ENCODE results near the gene TAS2R43. TPM values are rescaled to one million over a fixed set of nuclear protein-coding genes. Genes with fewer than 3 reads are reported as not detected.
"Not testable (repeated sequence)": the region's sequence is repeated elsewhere in the genome, so short reads cannot be mapped to it uniquely, and the experiment has no call there.

The TAS2R43 gene
- total and polyA plus RNA-seq, 4 donors = 0.42 to 10.8 (median 2.0) TPM

DNA sequence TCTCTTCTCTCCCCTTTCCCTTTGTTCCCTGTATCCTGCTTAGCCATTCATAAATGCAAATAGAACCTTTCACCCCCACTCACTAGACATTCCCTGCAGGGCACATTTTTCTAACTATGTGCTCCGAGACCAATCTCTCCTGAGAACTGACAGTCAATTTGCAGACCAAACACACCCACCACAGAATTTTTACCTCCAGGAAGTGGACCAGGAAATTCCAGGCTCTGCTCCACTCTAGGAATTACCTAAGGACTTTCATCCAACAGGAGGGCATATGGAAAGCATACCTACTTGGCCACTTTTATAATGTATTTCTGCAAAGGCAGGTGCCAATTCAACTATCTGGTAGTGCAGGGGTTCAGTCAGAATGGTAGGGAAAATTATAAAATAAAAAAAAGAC is 21.1 kb downstream of the TAS2R43 start:
- Histone ChIP-seq H3K36me3 (ENCODE audit: control insufficient read depth, insufficient read depth, low read length) (no peaks in the 10 kb centered on the region), H3K27ac (ENCODE audit: low read depth, low read length) (no peak overlapping the region), H3K9me3 (ENCODE audit: control insufficient read depth, insufficient read depth, low read length) (no peaks in the 10 kb centered on the region), H3K4me1 (ENCODE audit: control insufficient read depth, insufficient read depth, low read length) (no peaks in the 10 kb centered on the region), H3K27me3 (ENCODE audit: control insufficient read depth, insufficient read depth, low read length) (no peaks in the 10 kb centered on the region), H3K4me3 (ENCODE audit: low read depth, low read length) (no peak overlapping the region)
- no peak for DNase-seq (ENCODE audit: low read depth in 4 of 6, low spot score in 6 of 6)
- 60% methylated on average over 1 of the region's 1 CpG for WGBS (ENCODE audit: insufficient coverage)

DNA sequence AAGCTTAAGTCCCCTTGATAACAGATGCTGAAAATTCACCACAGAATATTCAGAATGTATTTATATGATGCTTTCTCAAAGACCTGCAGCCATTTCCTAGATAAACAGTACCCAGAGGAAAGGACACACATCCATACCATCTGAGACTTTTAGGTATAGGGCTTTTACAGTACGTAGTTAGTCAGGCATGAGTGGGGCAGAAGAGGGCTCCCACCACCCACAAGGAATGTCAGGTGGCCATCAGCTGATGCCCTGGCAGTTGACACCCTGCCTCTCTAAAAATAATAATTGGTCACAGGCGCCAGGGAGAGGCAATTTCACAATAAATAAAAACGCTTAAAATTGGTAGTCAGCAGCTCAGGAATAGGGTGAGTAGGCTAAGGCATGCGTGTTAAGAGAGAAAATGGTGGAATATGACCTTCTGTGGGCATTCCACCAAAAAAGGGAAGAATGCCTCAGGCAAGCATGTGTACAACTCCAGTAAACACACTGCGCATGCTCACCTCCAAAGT is 22.2 kb downstream of the TAS2R43 start:
- Histone ChIP-seq H3K9me3 (ENCODE audit: control insufficient read depth, insufficient read depth, low read length) (no peaks in the 10 kb centered on the region), H3K27me3 (ENCODE audit: control insufficient read depth, insufficient read depth, low read length) (no peaks in the 10 kb centered on the region), H3K4me1 (ENCODE audit: control insufficient read depth, insufficient read depth, low read length) (no peaks in the 10 kb centered on the region), H3K36me3 (ENCODE audit: control insufficient read depth, insufficient read depth, low read length) (no peaks in the 10 kb centered on the region), H3K27ac (ENCODE audit: low read depth, low read length) (no peak overlapping the region), H3K4me3 (ENCODE audit: low read depth, low read length) (no peak overlapping the region)
- DNase-seq (ENCODE audit: low read depth in 4 of 6, low spot score in 6 of 6) = no peak
- WGBS (ENCODE audit: insufficient coverage) = 98% methylated on average over 4 of the region's 5 CpGs

DNA sequence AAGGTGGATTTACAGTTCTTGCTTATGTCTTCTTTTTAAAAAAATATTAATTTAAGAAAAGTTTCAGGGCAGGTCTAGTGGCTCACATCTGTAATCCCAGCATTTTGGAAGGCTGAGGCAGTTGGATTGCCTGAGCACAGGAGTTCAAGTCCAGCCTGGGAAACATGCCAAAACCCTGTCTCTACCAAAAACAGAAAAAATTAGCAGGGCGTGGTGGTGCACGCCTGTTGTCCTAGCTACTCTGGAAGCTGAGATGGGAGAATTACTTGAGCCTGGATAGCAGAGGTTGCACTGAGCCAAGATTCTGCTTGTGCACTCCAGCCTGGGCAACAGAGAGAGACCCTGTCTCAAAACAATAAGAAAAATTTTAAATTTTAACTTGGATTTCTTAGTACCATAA is 24.6 kb downstream of the TAS2R43 start:
- Histone ChIP-seq H3K36me3 (ENCODE audit: control insufficient read depth, insufficient read depth, low read length) (no peaks in the 10 kb centered on the region), H3K4me1 (ENCODE audit: control insufficient read depth, insufficient read depth, low read length) (no peaks in the 10 kb centered on the region), H3K9me3 (ENCODE audit: control insufficient read depth, insufficient read depth, low read length) (no peaks in the 10 kb centered on the region), H3K27ac (ENCODE audit: low read depth, low read length) (no peak overlapping the region), H3K4me3 (ENCODE audit: low read depth, low read length) (no peak overlapping the region), H3K27me3 (ENCODE audit: control insufficient read depth, insufficient read depth, low read length) (no peaks in the 10 kb centered on the region)
- peak in 3 of 6 donors; percentile 2 to 57 (median 19) for DNase-seq (ENCODE audit: low read depth in 4 of 6, low spot score in 6 of 6)
- 60% methylated on average over 2 of the region's 2 CpGs for WGBS (ENCODE audit: insufficient coverage)

DNA sequence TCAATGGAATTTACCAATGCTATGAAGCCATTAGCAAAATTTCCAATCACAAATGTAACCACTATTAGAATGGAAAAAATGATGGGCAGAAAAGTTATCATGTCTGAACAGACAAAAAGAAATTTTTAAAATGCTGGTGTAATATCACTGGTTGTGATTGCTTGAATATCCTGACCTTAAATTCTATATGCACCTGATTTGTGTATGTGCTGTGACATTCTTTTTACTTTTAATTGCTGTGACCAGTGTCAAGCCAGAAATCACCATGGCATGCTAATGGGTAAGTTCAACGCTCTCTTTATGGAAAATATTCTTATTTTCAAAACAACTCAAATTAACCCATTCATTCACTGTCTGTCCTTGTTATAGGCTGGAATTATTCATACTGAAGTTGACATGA is 29.9 kb downstream of the TAS2R43 start, which contains the start of gene TAS2R46:
Gene TAS2R46, minus strand, starts transcription at position 101 of the 400 bp plus-strand sequence. Its CDS starts 0 bp downstream, at position 101.
- not testable (repeated sequence) for H3K9me3 ChIP-seq (ENCODE audit: control insufficient read depth, insufficient read depth, low read length); H3K36me3 ChIP-seq (ENCODE audit: control insufficient read depth, insufficient read depth, low read length); H3K4me3 ChIP-seq (ENCODE audit: low read depth, low read length); H3K27me3 ChIP-seq (ENCODE audit: control insufficient read depth, insufficient read depth, low read length); H3K27ac ChIP-seq (ENCODE audit: low read depth, low read length); DNase-seq (ENCODE audit: low read depth in 4 of 6, low spot score in 6 of 6); H3K4me1 ChIP-seq (ENCODE audit: control insufficient read depth, insufficient read depth, low read length)
- no CpG with 5 or more reads among the region's 1 CpG for WGBS (ENCODE audit: insufficient coverage)

DNA sequence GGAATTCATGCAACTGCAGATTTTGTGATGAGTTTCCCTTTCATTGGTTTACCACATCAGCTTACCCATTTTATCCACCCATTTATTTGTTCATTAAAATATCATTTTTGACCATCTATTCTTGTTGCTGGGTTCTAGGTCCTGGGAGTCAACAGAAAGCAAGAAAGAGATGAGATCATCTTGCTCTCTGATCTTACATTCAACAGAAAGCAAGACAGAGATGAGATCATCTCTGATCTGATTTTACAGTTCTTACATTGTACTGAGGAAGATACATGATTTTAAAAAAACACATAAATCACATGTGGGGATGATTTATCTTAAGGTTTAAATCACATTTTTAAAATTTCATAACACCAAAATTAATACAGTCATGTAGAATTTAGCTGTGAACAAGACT is 32.3 kb downstream of the TAS2R43 start:
- no peaks in the 10 kb centered on the region for H3K27me3 ChIP-seq (ENCODE audit: control insufficient read depth, insufficient read depth, low read length)
- no peak overlapping the region for H3K4me3 ChIP-seq (ENCODE audit: low read depth, low read length)
- DNase-seq (ENCODE audit: low read depth in 4 of 6, low spot score in 6 of 6) = no peak
- H3K9me3 ChIP-seq (ENCODE audit: control insufficient read depth, insufficient read depth, low read length) = no peaks in the 10 kb centered on the region
- no peaks in the 10 kb centered on the region for H3K36me3 ChIP-seq (ENCODE audit: control insufficient read depth, insufficient read depth, low read length)
- H3K4me1 ChIP-seq (ENCODE audit: control insufficient read depth, insufficient read depth, low read length) = no peaks in the 10 kb centered on the region
- no peak overlapping the region for H3K27ac ChIP-seq (ENCODE audit: low read depth, low read length)

DNA sequence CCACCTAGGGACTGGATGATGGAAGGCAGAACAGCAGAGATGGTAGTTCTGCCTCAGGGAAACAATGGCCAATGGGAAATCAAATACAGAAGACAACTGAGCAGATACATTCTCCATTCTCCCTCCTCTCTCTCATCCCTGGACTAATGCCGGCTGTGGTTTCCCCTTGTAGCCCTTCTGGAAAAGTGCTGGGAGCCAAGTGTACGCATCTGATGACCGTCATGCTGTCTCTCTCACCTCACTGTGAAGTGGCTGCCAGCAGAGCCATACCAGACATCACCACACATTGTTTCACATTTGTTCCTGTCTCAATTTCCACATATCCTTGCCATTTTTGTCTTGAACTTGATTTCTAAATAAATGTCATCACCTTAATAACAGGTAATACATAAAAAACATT is 33.1 kb downstream of the TAS2R43 start:
- no peaks in the 10 kb centered on the region for H3K9me3 ChIP-seq (ENCODE audit: control insufficient read depth, insufficient read depth, low read length)
- DNase-seq (ENCODE audit: low read depth in 4 of 6, low spot score in 6 of 6) = no peak
- no peaks in the 10 kb centered on the region for H3K27me3 ChIP-seq (ENCODE audit: control insufficient read depth, insufficient read depth, low read length)
- H3K36me3 ChIP-seq (ENCODE audit: control insufficient read depth, insufficient read depth, low read length) = no peaks in the 10 kb centered on the region
- H3K4me1 ChIP-seq (ENCODE audit: control insufficient read depth, insufficient read depth, low read length) = no peaks in the 10 kb centered on the region
- no peak overlapping the region for H3K4me3 ChIP-seq (ENCODE audit: low read depth, low read length)
- H3K27ac ChIP-seq (ENCODE audit: low read depth, low read length) = no peak overlapping the region
- 90% methylated on average over 3 of the region's 3 CpGs for WGBS (ENCODE audit: insufficient coverage)

DNA sequence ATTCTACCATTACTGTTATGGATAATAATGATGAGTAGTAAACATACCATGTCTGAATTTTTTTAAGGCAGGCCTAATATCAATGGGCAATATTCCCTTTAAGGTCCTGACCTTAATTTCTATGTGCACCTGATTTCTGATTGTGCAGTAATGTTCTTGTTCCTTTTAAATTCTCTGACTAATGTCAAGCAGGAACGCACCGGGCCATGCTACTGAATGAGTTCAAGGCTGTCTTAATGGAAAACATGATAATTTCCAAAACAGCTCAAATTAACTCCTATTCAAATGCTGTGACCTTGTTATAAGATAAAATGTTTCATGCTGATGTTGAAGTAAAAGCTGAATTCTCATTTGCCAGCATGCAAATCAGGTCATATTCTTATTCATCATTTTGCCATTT is 36.8 kb downstream of the TAS2R43 start:
- no peak overlapping the region for H3K4me3 ChIP-seq (ENCODE audit: low read depth, low read length)
- H3K4me1 ChIP-seq (ENCODE audit: control insufficient read depth, insufficient read depth, low read length) = no peaks in the 10 kb centered on the region
- peaks cover 5% of the 10 kb centered on the region for H3K9me3 ChIP-seq (ENCODE audit: control insufficient read depth, insufficient read depth, low read length)
- DNase-seq (ENCODE audit: low read depth in 4 of 6, low spot score in 6 of 6) = no peak
- no peak overlapping the region for H3K27ac ChIP-seq (ENCODE audit: low read depth, low read length)
- H3K36me3 ChIP-seq (ENCODE audit: control insufficient read depth, insufficient read depth, low read length) = no peaks in the 10 kb centered on the region
- no CpG with 5 or more reads among the region's 2 CpGs for WGBS (ENCODE audit: insufficient coverage)
- no peaks in the 10 kb centered on the region for H3K27me3 ChIP-seq (ENCODE audit: control insufficient read depth, insufficient read depth, low read length)

DNA sequence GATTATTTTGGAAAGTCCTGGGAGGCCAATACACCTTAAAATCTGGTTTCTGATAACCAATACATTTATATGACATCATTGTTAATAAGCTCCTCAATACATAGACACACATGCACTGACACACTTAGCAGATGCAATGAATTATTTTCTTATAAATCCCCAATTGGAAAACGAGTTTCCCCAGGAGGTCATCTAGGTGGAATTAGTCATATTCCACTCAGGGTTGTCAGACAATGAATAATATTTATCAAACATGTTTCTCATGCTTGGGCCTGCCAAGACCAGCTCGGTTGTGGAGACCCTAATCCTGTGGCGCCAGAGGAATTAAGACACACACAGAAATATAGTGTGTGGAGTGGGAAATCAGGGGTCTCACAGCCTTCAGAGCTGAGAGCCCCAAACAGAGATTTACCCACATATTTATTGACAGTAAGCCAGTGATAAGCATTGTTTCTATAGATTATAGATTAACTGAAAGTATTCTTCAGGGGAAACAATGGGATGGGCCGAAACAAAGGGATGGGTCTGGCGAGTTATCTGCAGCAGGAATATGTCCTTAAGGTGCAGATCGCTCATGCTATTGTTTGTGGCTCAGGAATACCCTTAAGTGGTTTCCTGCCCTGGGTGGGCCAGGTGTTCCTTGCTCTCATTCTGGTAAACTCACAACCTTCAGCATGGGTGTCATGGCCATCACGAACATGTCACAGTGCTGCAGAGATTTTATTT is 42.1 kb downstream of the TAS2R43 start:
- H3K27ac ChIP-seq (ENCODE audit: low read depth, low read length); H3K27me3 ChIP-seq (ENCODE audit: control insufficient read depth, insufficient read depth, low read length); H3K4me3 ChIP-seq (ENCODE audit: low read depth, low read length); DNase-seq (ENCODE audit: low read depth in 4 of 6, low spot score in 6 of 6); H3K9me3 ChIP-seq (ENCODE audit: control insufficient read depth, insufficient read depth, low read length); H3K4me1 ChIP-seq (ENCODE audit: control insufficient read depth, insufficient read depth, low read length); H3K36me3 ChIP-seq (ENCODE audit: control insufficient read depth, insufficient read depth, low read length): not testable (repeated sequence)
- WGBS (ENCODE audit: insufficient coverage) = 100% methylated on average over 2 of the region's 7 CpGs

DNA sequence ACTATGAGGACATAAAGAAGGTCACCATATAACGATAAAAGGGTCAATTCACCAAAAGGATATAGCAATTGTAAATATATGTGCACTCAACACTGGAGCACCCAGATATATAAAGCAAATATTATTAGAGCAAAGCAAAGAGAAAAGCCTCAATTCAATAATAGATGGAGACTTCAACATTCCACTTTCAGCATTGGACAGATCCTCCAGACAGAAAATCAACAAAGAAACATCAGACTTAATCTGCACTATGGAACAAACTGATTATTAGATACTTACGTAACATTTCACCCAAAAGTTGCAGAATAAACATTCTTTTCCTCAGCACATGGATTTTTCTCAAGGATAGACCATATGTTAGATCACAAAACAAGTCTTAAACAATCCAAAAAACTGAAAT is 50.7 kb downstream of the TAS2R43 start:
- H3K4me3 ChIP-seq (ENCODE audit: low read depth, low read length); H3K36me3 ChIP-seq (ENCODE audit: control insufficient read depth, insufficient read depth, low read length); H3K9me3 ChIP-seq (ENCODE audit: control insufficient read depth, insufficient read depth, low read length); H3K27me3 ChIP-seq (ENCODE audit: control insufficient read depth, insufficient read depth, low read length); H3K4me1 ChIP-seq (ENCODE audit: control insufficient read depth, insufficient read depth, low read length); DNase-seq (ENCODE audit: low read depth in 4 of 6, low spot score in 6 of 6); H3K27ac ChIP-seq (ENCODE audit: low read depth, low read length): not testable (repeated sequence)
- WGBS (ENCODE audit: insufficient coverage) = 100% methylated on average over 1 of the region's 2 CpGs

Measured in spinal cord (tissue), 10 donors.